Measurements from ENCODE around the gene KCNV2.

DNA sequence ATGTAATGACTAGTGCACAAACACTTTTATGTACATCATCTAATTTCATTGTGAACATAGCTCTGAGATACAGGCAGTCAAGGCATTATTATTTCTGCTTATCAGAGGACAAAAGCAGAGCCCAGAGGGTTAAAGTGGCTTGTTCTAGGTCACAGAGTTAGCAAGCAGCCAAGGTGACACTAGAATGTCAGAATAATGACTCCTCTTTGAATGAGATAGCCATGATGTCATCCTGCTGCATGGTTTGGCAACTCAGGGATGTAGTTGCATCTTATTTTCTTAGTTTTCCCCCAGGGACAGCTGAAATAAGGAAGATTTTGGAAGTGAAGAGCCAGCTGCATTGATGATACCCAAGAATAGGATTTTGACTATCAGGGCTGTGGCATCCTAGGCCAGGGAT lies 54.4 kb downstream of the KCNV2 start:
- TF ChIP-seq POLR2A (IDR thresholded peaks at IDR 0.05) (no peak), POLR2AphosphoS5 (IDR thresholded peaks at IDR 0.05) (no peak)
- TF ChIP-seq, protein P1, sequence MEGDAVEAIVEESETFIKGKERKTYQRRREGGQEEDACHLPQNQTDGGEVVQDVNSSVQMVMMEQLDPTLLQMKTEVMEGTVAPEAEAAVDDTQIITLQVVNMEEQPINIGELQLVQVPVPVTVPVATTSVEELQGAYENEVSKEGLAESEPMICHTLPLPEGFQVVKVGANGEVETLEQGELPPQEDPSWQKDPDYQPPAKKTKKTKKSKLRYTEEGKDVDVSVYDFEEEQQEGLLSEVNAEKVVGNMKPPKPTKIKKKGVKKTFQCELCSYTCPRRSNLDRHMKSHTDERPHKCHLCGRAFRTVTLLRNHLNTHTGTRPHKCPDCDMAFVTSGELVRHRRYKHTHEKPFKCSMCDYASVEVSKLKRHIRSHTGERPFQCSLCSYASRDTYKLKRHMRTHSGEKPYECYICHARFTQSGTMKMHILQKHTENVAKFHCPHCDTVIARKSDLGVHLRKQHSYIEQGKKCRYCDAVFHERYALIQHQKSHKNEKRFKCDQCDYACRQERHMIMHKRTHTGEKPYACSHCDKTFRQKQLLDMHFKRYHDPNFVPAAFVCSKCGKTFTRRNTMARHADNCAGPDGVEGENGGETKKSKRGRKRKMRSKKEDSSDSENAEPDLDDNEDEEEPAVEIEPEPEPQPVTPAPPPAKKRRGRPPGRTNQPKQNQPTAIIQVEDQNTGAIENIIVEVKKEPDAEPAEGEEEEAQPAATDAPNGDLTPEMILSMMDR (IDR thresholded peaks at IDR 0.05), result no peak

All from sigmoid colon (tissue), 4 donors.